Erythroblast (primary cell): ENCODE measurements around the gene SUSD1.

Experiments used
- GATA1 ChIP-seq: IDR thresholded peaks from 2 replicates; pipeline ENCODE4 v1.6.1; 2011; ENCODE audit warnings: low read depth, mild to moderate bottlenecking, control low read depth, low read length, moderate library complexity
- POLR2A ChIP-seq: IDR thresholded peaks from 2 replicates; pipeline ENCODE4 v1.6.1; 2011; ENCODE audit warnings: mild to moderate bottlenecking, low read length

DNA sequence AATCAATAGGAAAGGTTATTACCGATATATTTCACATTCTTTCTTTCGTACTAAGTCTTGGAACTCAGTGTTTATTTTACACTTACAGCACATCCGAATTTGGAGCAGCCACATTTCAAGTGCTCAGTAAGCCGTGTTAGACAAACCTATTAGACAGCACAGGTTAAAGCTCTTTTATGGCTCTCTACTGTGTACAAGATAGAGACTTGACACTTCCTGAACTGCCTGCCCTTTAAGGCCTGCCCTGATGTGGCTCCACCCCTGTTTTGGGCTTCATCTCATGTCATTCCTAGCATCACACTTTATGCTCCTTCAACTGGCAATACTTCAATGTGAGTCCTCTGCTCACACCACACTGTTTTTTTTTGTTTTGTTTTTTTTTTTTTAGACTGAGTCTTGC lies 23.5 kb upstream of the SUSD1 start:
- TF ChIP-seq POLR2A = no peak
- no peak for TF ChIP-seq GATA1
